ENCODE results near the gene ZBTB21.

Gene ZBTB21

DNA sequence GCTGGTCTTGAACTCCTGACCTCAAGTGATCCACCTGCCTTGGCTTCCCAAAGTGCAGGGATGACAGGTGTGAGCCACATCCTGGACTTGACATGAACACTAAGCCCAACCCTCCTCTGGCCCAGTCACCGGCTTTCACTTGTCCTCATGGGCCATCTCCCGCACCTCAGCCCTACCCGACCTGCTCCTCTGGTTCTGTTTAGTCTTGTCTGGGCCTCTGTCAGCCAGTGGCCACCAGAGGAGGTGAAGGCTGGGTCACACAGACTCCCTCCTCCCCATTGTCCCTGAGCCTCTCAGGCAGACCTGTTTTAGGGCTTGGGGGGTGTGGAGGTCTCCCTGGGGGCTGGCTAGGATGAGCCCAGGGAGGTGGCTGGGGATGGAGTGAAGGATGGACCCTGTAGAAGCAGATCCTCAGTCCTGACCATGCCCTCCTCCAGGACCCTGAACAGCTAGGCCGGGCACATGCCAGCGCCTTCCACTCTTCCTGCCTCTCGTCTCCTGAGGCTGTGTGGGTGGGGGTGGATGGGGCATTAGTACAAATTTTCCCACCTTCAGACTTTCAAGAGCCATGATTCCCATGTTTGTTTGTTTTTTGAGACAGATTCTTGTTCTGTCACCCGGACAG is 34.8 kb upstream of the ZBTB21 start:
- TF ChIP-seq CTCF (IDR thresholded peaks at IDR 0.05; ENCODE audit: insufficient read depth, low read depth, low read length, missing control alignments): no peak
- DNase-seq (ENCODE audit: low read depth): peak; percentile 42
- no peak overlapping the region for H3K4me3 ChIP-seq (ENCODE audit: low read length)

DNA sequence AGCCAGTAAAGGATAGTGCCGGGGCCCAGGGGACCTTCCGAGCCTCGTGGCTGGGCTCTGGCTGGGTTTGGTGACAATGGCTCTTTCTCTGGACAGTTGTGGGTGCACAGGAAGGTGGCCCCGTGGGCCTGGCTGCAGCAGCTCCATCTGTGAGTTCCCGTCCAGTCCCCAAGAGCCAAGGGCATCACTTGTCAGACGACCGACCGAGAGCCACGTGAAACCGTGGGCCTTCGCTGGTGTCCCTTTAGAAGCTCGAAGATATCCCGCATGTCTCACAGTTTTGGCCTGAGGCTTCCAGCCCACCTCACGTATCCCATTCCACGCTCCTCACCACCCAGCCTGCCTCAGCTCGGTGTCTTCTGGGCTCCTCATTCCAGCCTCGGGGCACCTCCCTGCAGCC is 33.8 kb upstream of the ZBTB21 start:
- no peak overlapping the region for H3K4me3 ChIP-seq (ENCODE audit: low read length)
- TF ChIP-seq CTCF (IDR thresholded peaks at IDR 0.05; ENCODE audit: insufficient read depth, low read depth, low read length, missing control alignments): no peak
- no peak for DNase-seq (ENCODE audit: low read depth)

DNA sequence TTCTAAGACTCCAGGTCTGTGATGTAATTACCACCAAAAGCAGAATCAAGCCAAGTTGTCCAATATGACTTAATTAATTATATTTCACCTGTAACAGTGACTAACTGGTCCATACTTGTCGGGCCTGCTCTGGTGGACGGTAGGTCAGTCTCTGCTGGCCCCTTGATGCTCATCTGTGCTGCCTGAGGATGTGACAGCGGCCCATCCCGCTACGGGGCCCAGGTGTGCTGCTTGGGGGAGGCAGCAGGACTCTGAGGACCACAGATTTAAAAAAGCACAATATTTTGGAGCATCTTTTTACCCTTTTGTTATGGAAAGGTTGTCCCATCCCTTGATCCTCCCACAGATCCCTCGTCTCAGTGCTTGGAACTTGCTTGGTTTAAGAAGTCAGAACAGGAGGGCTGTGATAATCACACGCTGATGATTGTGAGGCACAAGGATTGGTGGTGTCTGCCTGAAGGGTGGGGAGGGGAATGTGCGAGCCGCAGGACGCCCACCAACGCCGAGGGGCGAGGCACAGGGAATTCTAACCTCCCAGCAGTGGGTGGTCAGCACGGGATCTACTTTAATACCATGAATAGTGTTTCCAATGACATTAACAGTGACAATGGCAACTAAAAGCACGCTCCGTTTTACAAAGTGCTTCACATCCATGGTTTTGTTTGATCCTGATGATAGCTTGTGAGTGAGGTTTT is 33.2 kb upstream of the ZBTB21 start:
- H3K4me3 ChIP-seq (ENCODE audit: low read length): no peak overlapping the region
- TF ChIP-seq CTCF (IDR thresholded peaks at IDR 0.05; ENCODE audit: insufficient read depth, low read depth, low read length, missing control alignments): no peak
- no peak for DNase-seq (ENCODE audit: low read depth)

DNA sequence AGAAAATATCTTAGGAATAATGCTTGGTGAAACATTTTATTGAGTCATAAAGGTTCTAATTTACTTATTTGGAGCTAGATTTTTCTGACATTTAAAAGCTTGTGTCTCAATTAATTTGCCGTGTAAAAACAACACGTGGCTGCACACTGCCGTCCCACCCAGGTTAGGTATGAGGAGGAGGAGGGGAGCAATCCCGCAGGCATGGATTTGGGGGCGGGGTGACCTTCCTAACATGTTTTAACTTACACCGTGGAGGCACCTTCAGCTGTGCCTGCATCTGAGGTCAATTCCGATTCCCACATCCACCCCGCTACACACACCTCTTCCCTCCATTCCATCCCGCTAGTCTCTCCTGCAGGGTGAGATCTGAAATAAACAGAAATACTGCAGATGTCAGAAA is 32.5 kb upstream of the ZBTB21 start:
- H3K4me3 ChIP-seq (ENCODE audit: low read length): no peak overlapping the region
- no peak for DNase-seq (ENCODE audit: low read depth)
- TF ChIP-seq CTCF (IDR thresholded peaks at IDR 0.05; ENCODE audit: insufficient read depth, low read depth, low read length, missing control alignments): no peak

- no peak for DNase-seq (ENCODE audit: low read depth)
Measured at GRCh38 chr21:42041711-42042110, 31.6 kb upstream of the ZBTB21 start.

DNA sequence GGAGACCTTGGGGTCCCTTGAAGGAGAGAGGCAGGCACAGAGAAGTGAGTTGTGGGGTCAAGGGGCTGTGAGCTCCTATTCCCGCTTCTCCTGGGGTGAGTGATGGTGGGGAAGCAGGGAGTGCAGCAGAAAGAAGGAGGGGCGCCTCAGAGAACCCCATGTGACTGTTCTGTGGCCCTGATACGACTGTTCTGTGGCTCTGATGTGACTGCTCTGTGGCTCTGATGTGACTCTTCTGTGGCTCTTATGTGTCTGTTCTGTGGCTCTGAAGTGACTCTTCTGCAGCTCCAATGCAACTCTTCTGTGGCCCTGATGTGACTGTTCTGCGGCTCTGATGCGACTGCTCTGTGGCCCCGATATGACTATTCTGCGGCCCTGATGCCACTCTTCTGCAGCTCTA is 31.1 kb upstream of the ZBTB21 start:
- no peak for TF ChIP-seq CTCF (IDR thresholded peaks at IDR 0.05; ENCODE audit: insufficient read depth, low read depth, low read length, missing control alignments)
- DNase-seq (ENCODE audit: low read depth): no peak
- no peak overlapping the region for H3K4me3 ChIP-seq (ENCODE audit: low read length)

More at GRCh38 chr21:42041711-42042110, 31.6 kb upstream of the ZBTB21 start:
- no peak overlapping the region for H3K4me3 ChIP-seq (ENCODE audit: low read length)
- TF ChIP-seq CTCF (IDR thresholded peaks at IDR 0.05; ENCODE audit: insufficient read depth, low read depth, low read length, missing control alignments): no peak

Measured in epithelial cell of esophagus (primary cell).